ENCODE results near the gene S100A6.
A peak's percentile ranks its signal among the peaks of the same experiment; 100 is the strongest.

The S100A6 gene

GRCh38 chr1:153544453-153545066, 8.8 kb upstream of the S100A6 start:
- no peak for DNase-seq

- DNase-seq: no peak
These were observed 7.9 kb upstream of the S100A6 start for GRCh38 chr1:153543736-153544135.

GRCh38 chr1:153542956-153543711, 7.3 kb upstream of the S100A6 start:
- no peak for DNase-seq

DNA sequence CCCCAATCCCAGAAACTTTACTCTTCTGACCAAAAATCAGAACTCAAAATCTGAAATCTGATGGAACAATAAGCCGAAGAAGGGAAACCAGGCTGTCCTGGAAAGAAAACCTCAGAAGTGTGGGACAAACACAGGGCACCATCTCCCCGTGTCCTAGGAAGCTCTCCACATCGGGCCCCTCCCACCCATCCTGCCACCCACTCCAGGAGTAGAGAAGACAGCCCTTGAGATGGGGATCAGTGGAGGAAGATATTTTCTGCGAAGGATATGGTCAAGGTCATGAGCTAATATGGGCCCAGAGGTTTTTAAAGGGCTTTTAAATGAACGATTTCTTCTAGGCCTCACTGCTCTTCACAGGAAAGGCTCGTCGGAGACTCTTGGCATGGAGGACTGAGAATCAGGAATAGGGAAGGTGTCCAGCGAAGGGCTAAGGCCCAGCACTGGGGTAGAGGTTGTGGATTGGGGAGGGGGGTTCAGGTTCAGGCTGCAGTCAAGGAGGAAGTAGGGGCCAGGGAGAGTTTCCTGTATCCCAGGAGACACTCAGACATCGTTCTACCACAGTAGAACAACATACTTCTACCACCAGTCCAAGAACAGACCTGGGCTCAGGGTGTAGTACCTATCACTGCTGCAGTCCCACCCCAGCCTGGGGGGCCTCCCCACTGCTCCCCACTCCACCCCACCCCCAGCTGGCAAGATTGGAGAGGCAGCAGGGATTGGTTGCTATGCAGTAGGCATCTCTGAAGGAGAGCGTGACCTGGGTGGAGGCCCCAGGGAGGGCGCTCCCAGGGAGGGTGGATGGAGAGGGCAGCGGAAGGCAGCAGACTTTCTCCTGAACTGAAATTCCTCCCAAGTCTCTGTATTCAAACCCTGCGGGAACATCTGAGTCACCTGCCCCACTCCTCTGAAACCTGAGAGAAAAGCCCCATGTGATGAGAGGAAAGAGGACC, 6.1 kb upstream of the S100A6 start:
- DNase-seq: no peak

- no peak for DNase-seq
These were observed 4.9 kb upstream of the S100A6 start, which contains the start of gene S100A5 for GRCh38 chr1:153540394-153541361. Gene S100A5 (minus strand): TSS chr1:153540934. CDS start chr1:153540191, 743 bp downstream.

DNA sequence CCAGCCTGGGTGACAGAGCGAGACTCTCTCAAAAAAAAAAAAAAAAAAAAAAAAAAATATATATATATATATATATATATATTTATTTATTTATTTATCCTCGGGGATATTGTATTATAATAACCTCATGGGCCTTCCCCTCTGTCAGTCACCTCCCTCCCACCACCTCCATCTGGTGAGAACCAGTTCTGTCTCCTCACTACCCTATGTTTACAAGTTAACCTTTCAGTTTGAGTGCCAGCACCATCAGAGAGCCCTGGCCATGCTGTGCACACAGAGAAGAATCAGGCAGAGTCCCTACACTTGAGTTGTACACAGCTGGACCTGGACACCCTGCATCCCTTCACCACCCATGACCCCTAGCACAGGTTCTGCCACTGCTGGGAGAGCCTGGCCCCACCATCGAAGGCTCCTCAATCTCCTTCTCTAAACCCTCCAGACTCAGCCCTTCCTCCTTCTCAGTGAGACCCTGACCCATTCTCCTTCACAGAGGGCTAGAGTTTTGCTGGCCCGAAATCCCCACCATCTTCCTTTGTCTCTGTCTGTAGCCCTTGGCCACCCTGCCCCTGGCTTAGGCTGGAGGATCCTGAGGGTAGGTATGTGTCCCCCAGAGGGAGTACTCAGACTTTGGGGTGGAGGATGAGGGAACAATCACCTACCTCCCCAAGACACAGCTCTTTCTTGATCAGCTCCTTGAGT, 3.8 kb upstream of the S100A6 start:
- DNase-seq: peak; percentile 11

- DNase-seq: peak; percentile 49
These were observed 2.6 kb upstream of the S100A6 start for GRCh38 chr1:153538315-153538821.

DNA sequence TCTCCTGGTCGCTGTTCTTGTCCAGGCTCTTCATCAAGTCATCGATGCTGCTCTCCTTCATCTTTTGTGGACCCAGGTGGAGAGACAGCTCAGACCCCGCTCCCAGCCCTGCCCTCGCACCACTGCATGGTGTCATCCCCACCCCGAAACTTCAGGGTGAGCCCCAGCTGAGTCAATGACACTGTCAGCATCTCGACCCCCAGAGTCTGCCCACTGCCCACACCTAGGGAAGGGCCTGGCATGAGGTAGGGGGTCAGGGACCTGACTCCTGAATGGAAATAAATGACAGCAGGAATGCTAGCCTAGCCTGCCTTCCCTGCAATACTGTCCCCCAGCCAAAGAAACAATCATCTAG, 1.6 kb upstream of the S100A6 start:
- no peak for DNase-seq

- no peak for DNase-seq
These were observed 1.0 kb upstream of the S100A6 start for GRCh38 chr1:153536671-153537375.

DNA sequence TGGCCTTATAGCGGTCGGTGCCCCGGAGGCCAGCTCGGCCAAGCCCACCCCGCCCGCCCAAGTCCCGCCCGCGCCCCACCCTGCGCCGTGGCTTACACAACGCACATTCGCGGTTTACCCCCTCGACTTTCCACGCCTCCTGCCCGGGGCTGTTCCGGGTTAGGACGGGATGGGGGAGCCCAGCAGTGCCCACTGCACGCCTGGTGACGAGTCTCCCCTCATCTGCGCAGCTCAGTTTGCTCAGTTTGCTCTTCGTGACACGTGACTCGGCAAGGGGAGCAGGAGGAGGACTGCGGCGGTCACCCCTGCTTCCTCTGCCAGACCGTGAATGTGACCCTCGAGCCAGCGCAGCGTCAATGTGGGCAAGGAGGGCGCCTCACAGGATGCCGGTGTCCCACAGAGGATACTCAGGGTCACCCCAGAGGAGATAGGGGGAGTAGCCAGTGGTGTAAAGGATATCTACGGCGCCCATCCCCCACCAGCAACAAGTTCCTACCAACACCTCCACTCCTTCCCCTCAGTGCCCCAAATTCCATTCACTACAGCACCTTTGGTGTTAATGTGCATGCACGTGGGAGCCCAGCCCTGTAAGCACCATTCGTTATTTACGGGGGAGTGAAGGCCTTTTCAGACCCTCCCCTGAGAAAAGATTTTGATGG, 350 bp upstream of the S100A6 start:
- no peak for DNase-seq

DNA sequence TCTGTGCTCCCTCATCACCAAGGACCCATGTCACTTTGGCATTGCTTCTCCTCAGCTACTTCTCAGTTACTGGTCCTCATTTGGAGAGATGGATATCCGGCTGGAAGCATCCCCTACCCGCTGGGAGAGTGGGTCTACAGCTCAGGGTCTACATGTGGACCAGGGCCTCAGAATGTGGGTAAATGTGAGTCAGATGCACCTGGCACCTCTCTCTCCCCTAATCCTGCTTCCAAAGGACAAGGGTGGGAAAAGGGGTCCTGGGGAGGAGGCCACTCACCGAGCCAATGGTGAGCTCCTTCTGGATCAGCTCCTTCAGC, 908 bp downstream of the S100A6 start:
- DNase-seq: no peak

GRCh38 chr1:153534226-153534924, 1.4 kb downstream of the S100A6 start:
- DNase-seq: no peak

DNA sequence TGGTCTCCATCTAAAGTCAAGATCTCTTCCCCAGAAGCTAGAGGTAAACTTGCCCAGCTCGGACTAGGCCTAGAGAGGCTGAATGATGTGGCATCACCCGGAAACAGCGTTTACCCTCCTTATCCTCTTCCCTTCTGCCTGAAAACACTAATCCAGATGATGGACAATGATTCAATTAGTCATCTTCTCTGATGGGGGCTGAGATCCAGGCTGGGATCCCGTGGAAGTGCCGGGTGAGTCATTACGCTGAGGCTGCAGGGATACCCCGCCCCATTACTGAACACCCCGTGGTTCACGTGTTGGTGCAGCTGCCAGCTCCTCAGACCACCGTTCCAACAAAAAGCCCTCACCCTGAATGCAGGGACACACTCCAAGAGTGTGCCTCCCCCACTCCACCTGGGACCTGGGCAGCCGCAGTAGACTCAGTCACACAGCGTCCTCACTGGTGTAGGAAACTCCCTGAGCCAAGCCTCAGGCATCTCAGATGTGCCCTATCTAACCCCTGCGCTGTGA, 2.0 kb downstream of the S100A6 start:
- DNase-seq: no peak

GRCh38 chr1:153532769-153533599, 2.8 kb downstream of the S100A6 start:
- DNase-seq: peak; percentile 38

GRCh38 chr1:153532181-153532580, 3.6 kb downstream of the S100A6 start:
- DNase-seq: no peak

- DNase-seq: no peak
These were observed 4.2 kb downstream of the S100A6 start for GRCh38 chr1:153531638-153532037.

DNA sequence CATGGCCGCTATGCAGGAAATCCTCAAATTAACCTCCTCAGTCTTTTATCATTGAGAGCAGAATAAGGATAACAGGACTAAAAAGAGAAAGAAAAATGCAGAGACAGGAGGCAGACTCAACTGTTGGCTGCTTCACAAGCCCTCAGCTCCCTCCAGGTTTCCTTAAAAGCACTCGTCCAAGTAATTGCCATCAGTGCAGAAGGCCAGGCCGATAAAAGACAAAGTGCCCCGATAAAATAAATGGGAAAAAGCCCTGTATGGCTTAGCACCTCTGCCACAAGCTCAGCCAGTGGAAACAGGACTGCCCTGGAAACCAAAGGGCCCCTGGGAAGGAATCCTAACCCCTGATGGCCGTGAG, 8.1 kb downstream of the S100A6 start:
- no peak for DNase-seq

GRCh38 chr1:153527023-153527682, 8.6 kb downstream of the S100A6 start:
- DNase-seq: no peak

All from NCI-H2029 treated with DMSO at 0.1 percent for 48 hours (cell line).